Measurements from ENCODE around the gene SYF2.
"Not testable (repeated sequence)": the region's sequence is repeated elsewhere in the genome, so short reads cannot be mapped to it uniquely, and the experiment has no call there.

Gene SYF2

DNA sequence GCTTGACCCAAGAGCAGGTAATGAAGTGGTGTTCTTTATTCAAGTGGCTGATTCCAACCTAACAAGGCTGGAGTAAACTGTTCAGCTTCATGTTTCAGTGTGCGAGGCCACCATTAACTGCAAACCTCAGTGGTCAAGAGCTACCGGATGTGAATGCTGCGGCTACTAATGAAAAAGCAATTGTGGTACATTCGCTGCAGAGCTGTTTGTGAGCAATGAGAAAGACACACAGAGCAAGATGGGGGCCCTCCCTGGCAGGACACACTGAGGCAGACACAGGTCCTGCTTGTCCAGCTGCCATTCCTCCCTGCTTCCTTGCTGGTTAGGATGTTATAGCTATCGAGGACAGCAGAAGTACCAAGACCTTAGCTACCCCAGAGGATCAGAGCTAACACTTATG is 26.1 kb downstream of the SYF2 start:
- DNase-seq (no peak), ATAC-seq (no peak)

- ATAC-seq (no peak), DNase-seq (no peak)
Measured at GRCh38 chr1:25205786-25206185, 26.5 kb downstream of the SYF2 start.

DNA sequence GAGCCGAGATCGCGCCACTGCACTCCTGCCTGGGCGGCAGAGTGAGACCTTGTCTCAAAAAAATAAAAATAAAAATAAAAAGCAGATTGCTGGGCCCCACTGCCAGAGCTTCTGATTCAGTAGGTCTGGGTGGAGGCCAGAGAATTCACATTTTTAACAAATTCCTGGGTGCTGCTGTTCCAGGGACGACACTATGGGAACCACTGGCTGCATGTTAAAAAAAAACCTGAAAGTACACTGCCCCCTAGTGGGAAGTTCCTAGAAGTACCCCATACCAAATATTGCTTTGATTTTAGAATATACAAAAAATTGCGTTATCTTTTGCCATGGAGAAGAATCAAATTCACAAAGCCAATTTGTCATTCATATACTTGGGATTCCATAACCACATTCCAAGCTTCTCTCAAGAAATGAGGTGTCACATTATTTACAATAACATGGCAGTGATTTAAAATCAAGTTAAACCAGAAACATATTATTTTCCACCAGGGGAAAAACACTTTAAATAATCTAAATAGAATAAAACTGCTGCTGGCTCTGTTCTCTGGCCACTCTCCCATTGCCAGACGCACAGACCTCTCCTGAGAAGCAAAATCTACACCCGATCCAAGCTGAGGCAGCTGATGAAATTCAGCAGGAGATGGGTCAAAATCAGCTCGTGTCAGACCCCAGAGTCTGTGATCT is 27.4 kb downstream of the SYF2 start:
- ATAC-seq, result no peak
- DNase-seq, result no peak

DNA sequence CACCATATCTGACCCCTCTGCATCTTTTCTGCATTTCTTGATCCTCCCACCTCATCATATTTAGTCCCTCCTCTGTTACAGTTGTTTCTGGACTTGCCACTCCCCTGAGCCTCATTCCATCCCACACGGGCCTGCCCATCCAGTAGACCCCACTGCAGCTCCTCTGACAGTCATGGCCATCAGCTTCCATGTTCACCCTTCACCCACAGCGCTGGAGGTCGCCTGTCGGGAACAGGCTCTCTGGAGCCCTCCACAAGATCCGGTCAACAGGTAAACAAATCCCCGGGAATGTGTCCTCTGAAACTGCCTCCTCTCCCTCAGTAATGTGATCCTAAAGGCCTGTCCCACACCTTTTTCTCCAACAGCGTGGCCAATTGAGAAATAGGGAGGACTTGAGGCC is 31.3 kb downstream of the SYF2 start:
- DNase-seq (no peak), ATAC-seq (no peak)

DNA sequence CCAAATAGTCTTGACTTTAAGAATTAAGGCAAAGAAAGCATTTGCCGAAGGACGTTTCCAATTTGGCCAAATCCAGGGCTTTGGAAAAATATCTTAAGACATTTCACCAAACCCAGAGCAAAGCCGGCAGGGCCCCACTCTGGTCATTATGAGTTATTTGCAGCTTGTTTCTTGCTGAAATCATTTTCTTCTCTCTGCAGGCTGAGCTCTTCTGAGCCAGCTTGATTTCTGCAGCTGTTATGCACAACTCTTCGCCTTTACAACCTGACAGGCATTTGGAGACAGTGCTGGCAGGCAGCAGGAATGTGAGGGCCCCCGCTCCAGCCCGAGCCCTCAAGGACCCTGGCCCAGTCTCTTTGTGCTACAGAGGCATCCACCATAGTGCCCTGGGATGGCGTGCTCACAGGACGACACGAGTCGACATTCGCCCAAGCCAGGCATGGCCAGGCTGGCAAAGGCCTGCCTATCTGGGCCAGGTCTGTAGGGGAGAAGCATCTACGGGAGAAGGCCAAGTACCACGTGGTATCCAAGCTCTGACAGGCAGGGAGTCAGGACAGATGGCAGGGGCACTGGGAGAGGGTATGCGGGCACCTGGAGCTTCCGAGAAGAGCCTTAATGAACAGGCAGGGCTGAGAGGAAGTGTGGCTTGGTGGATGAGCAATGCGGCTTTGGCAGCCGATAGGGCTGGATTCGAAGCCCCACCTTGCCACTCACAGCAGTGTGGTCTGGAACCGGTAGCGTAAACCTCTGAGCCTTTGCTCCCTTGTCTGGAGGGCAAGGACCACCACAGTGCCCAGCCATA is 32.3 kb downstream of the SYF2 start:
- DNase-seq (no peak), ATAC-seq (no peak)

DNA sequence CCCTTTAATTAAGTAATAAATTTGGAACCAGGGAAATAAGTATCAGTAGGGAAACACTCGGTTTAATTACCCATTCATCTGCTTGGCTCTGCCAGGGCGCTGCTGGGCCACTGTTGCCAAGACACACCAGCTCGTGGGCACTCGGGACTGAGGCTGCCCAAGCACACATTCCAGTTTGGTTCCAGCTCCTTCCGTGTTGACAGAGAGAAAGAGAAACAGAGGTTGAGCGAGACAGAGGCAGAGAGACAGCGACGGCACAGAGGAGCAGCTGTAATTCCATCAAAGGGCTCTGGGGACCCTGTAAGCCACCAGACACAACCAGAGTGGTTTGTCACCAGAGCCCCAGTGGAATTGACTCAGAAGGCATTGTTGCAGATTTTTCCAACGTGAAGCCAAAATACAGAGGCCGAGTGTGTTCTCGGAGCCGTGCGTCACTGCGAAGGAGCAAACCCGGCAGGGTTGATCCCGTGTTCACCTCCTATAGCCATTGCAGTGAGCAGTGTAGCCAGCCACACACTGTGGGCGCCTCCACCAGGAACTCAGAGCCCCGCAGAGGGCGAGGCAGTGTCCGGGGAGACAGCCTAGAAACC is 33.5 kb downstream of the SYF2 start:
- DNase-seq, result peak; percentile 14
- peak; percentile 60 for ATAC-seq

- ATAC-seq (no peak), DNase-seq (no peak)
Measured at GRCh38 chr1:25197982-25198662, 34.2 kb downstream of the SYF2 start.

- no peak for ATAC-seq
- no peak for DNase-seq
Measured at GRCh38 chr1:25197235-25197975, 34.9 kb downstream of the SYF2 start.

DNA sequence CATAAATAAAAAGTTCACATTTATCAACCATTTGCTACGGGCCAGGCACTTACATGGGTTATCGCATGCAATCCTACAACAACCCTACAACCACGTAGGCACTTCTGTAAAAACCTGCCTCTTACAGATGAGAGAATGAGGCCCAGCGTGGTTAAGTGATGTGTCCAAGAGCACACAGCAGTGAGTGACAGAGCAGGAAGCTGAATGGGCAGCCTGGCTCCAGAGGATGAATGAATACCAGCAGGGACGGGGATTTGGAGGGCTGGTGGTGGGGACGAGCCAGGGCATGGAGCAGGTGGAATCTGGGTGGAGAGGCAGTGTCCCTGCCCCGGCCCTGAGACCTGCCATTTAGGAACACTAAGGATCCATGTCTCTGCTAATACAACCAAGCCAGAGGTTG is 35.5 kb downstream of the SYF2 start:
- DNase-seq (no peak), ATAC-seq (no peak)

DNA sequence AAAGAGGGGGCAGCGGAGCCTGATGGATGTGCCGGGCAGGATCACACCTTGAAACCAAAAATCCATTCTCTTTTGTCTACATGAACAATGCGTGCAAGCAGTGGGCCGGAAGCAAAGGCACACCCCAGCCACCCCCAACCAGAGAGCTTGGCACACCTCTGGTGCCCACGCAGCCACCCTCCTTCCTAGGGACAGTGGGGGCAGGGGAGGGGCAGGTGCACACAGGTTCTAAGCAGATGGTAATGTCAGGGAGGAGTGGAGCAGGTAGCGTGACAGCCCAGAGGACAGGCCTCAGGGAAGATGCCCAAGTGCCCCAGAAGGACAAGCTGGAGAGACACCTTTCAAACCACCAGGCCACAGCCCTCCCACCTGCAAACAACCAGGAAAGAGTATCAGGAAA is 36.5 kb downstream of the SYF2 start:
- ATAC-seq (no peak), DNase-seq (no peak)

- DNase-seq, result no peak
- no peak for ATAC-seq
Measured at GRCh38 chr1:25194572-25195020, 37.7 kb downstream of the SYF2 start.

DNA sequence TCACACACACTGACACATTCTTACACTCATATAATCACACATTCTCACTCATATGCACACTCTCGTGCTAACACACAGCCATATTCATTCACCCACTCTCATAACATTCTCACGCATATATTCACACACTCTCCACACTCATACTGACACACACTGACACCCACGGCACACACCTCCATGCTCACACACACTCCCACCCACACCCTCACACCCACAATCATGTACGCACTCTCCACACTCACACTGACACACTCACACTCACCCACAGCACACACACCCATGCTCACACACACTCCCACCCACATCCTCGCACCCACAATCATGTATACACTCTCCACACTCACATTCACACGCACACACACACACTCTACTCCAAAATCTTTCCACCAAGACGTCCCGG is 38.2 kb downstream of the SYF2 start:
- DNase-seq, result no peak

DNA sequence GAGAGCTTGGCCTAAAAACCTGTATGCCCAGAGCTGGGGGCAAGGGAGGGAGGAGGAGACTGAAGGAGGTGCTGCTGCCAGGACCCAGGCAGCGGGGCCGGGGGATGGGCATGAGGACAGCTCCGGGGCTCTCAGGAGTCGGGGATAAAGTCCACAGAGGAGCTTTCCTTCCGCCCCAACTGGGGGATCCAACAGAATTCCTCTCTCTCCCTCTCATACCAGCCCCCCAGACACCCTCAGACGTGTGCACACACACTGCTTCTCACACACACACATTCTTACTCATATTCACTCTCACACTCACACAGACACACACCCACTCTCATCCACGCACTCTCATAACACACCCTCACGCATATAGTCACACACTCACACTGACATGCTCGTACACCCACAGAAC is 39.1 kb downstream of the SYF2 start:
- DNase-seq (no peak), ATAC-seq (no peak)

More for the DNA sequence above, 38.2 kb downstream of the SYF2 start:
- no peak for ATAC-seq

DNA sequence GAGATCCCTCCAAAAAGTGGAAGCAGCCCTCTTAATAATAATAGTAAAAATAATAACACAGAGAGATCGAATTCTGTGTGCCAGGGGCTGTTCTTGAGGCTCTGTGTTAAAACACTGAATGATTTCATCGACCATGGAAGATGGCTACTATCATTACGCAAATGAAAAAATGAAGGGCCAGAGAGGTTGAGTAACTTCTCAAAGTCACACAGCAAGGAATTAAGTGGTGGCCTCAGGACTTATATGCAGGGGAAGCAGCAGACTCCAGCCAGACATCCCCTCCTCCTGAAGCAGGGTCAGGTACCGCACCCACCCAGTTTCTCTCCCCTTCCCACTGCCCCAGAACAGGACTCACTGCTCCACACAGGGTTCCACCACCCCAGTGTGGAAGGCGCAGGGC is 40.1 kb downstream of the SYF2 start:
- DNase-seq (no peak), ATAC-seq (no peak)

GRCh38 chr1:25190260-25190659 is 42.0 kb downstream of the SYF2 start:
- ATAC-seq, result no peak

DNA sequence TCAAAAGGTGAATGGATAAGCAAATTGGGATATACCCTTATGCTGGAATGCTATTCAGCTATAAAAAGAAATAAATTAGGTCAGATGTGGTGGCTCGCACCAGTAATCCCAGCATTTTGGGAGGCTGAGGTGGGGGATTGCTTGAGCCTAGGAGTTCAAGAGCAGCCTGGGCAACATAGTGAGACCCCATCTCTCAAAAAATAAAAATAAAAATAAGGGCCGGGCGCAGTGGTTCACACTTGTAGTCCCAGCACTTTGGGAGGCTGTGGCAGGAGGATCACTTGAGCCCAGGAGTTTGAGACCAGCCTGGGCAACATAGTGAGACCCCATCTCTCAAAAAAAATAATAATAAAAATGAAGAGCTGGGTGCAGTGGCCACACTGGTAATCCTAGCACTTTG is 44.4 kb downstream of the SYF2 start:
- not testable (repeated sequence) for ATAC-seq

More at GRCh38 chr1:25190260-25190659, 42.0 kb downstream of the SYF2 start:
- no peak for DNase-seq

GRCh38 chr1:25187077-25187476 is 45.2 kb downstream of the SYF2 start:
- no peak for DNase-seq
- ATAC-seq, result no peak

More for the DNA sequence above, 44.4 kb downstream of the SYF2 start:
- DNase-seq, result not testable (repeated sequence)

DNA sequence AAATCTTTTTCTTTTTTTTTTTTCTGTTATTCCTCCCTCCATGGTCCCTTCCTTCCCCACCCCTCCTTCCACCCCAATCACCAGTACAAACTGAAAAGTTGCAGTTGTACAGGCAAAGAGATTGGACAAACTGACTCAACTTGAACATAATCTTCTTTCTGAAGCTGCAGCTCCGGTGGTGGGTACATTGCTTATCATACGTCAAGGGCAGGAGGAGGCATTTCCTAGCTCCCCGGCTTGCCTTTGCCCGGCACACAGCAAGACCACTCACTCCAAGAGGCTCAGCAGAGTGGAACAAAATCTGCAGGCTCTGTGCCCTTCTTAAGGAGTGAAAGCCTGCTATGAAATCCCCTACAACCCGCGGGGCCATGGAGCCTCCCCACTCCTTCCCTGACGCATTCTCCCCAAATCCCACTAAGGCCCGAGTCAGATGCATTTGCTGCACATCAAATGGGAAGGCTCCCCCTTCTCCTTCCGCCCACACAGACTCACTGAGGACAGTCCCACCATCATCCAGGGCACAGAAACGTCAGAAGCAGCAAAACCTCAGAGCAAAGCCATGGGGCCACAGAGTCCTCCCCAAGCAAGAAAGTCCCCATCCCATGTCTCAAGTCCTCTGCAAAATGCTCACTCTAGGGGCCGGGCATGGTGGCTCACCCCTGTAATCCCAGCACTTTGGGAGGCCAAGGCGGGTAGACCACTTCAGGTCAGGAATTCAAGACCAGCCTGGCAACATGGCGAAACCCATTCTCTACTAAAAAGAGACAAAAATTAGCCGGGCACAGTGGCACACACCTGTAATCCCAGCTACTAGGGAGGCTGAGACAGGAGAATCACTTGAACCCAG is 45.9 kb downstream of the SYF2 start:
- ATAC-seq (no peak), DNase-seq (no peak)

DNA sequence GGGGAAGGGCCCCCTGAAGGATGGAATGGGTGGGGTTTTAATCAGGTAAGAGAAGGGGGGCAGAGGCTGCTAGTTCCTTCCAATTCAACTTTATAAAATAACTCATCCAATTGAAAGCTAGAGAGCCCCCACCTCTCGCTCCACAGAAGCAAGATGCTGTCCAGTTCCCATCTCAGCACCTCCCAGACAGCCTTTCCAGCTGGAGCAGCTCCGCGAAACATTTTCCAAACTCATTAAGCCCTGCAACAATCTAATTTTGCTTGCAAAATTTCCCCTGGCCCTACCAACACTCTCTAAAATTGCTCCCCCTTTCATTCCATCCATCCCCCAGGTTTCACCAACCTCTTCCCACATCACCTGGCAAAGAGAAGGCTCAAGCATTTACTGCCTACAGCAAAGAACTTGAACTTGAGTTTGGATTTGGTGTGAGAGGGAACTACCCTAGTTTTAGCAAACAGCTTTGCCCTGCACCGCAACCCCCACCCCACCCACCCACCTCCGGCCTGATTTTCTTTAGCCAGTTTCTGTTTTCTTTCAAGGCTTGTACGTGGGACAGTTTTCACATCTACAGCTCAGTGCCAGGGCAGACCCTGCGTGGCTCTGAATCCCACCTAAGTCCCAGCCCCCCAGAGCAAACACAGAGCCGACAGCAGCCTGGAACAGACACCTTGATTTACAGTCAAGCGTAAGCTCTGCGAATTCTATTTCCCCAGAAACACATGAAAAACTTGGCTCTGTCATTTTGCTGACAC is 46.7 kb downstream of the SYF2 start:
- DNase-seq (no peak), ATAC-seq (no peak)

All from stimulated activated naive CD8-positive, alpha-beta T cell treated with anti-CD3 and anti-CD28 coated beads, Interleukin-15, Interleukin-2, amounts not matched to agents 100 U/mL and 50 U/mL, for 24 hours (primary cell).